ENCODE results near the gene ADAMTS4.
"Not testable (repeated sequence)": the region's sequence is repeated elsewhere in the genome, so short reads cannot be mapped to it uniquely, and the experiment has no call there.

ADAMTS4 gene

GRCh38 chr1:161198897-161199431, at the start of gene ADAMTS4:
TSS of gene ADAMTS4 (minus strand) at chr1:161199054. CDS start at chr1:161198627, 427 bp downstream.
- no peak for FAIRE-seq
- DNase-seq (ENCODE audit: low spot score) = no peak

- FAIRE-seq (no peak), DNase-seq (ENCODE audit: low spot score) (no peak)
Measured at GRCh38 chr1:161244888-161245287, 46.0 kb upstream of the ADAMTS4 start.

- DNase-seq (ENCODE audit: low spot score) = peak; percentile 51
- FAIRE-seq = no peak
Measured at GRCh38 chr1:161242313-161242712, 43.5 kb upstream of the ADAMTS4 start.

- DNase-seq (ENCODE audit: low spot score) = no peak
- no peak for FAIRE-seq
Measured at GRCh38 chr1:161241682-161242081, 42.8 kb upstream of the ADAMTS4 start.

GRCh38 chr1:161238039-161238473, 39.2 kb upstream of the ADAMTS4 start, which contains the start of gene NR1I3:
TSS of gene NR1I3 (minus strand) at chr1:161238203. CDS start at chr1:161236565, 1,638 bp downstream.
- no peak for FAIRE-seq

GRCh38 chr1:161235957-161236775, 37.3 kb upstream of the ADAMTS4 start:
- no peak for DNase-seq (ENCODE audit: low spot score)
- FAIRE-seq = no peak

More at GRCh38 chr1:161238039-161238473, 39.2 kb upstream of the ADAMTS4 start, which contains the start of gene NR1I3:
- DNase-seq (ENCODE audit: low spot score) = no peak

GRCh38 chr1:161233102-161233501, 34.2 kb upstream of the ADAMTS4 start:
- no peak for FAIRE-seq
- DNase-seq (ENCODE audit: low spot score) = no peak

- FAIRE-seq = no peak
Measured at GRCh38 chr1:161230762-161231161, 31.9 kb upstream of the ADAMTS4 start.

GRCh38 chr1:161229896-161230295, 31.0 kb upstream of the ADAMTS4 start:
- DNase-seq (ENCODE audit: low spot score) (no peak), FAIRE-seq (no peak)

More at GRCh38 chr1:161230762-161231161, 31.9 kb upstream of the ADAMTS4 start:
- DNase-seq (ENCODE audit: low spot score) = no peak

GRCh38 chr1:161228032-161228431, 29.2 kb upstream of the ADAMTS4 start:
- FAIRE-seq = no peak
- DNase-seq (ENCODE audit: low spot score) = no peak

- DNase-seq (ENCODE audit: low spot score) = peak; percentile 51
- no peak for FAIRE-seq
Measured at GRCh38 chr1:161227196-161227871, 28.5 kb upstream of the ADAMTS4 start.

- no peak for DNase-seq (ENCODE audit: low spot score)
- FAIRE-seq = no peak
Measured at GRCh38 chr1:161226759-161227158, 27.9 kb upstream of the ADAMTS4 start.

GRCh38 chr1:161226320-161226711, 27.5 kb upstream of the ADAMTS4 start:
- no peak for DNase-seq (ENCODE audit: low spot score)
- FAIRE-seq = no peak

- FAIRE-seq (peak; percentile 94), DNase-seq (ENCODE audit: low spot score) (peak; percentile 98)
Measured at GRCh38 chr1:161225534-161226319, 26.9 kb upstream of the ADAMTS4 start, which contains the start of gene TOMM40L. TSS of gene TOMM40L (plus strand) at chr1:161226060. CDS start at chr1:161226490, 430 bp downstream.

GRCh38 chr1:161225178-161225533, 26.3 kb upstream of the ADAMTS4 start:
- DNase-seq (ENCODE audit: low spot score) (no peak), FAIRE-seq (no peak)

GRCh38 chr1:161224695-161225087, 25.8 kb upstream of the ADAMTS4 start:
- not testable (repeated sequence) for FAIRE-seq; DNase-seq (ENCODE audit: low spot score)

- no peak for DNase-seq (ENCODE audit: low spot score)
- no peak for FAIRE-seq
Measured at GRCh38 chr1:161223805-161224694, 25.2 kb upstream of the ADAMTS4 start.

- DNase-seq (ENCODE audit: low spot score) = no peak
- no peak for FAIRE-seq
Measured at GRCh38 chr1:161222175-161223019, 23.5 kb upstream of the ADAMTS4 start.

GRCh38 chr1:161220002-161220401, 21.1 kb upstream of the ADAMTS4 start:
- FAIRE-seq (no peak), DNase-seq (ENCODE audit: low spot score) (no peak)

Data from RCC 7860 (cell line).